Measurements from ENCODE around the gene KLHL6. TPM values are rescaled to one million over a fixed set of nuclear protein-coding genes. Genes with fewer than 3 reads are reported as not detected.
"Not testable (repeated sequence)": the region's sequence is repeated elsewhere in the genome, so short reads cannot be mapped to it uniquely, and the experiment has no call there.

KLHL6 gene
- total and polyA plus RNA-seq, 10 of the 15 experiments (the other 5 are each of a cell fraction or from before 2014, with no cell fraction given) = 4.0 to 91.8 (median 24.4) TPM

GRCh38 chr3:183520741-183521556 lies 34.6 kb downstream of the KLHL6 start (continued):
- TF ChIP-seq ZNF687 (IDR thresholded peaks at IDR 0.05) = peak; percentile 96

- POLR2A ChIA-PET = interaction anchor here (0.8 to 9.6 kb wide), 3 partner anchors 17 to 30 kb away, joined by 3 to 181 read pairs (median 6); no protein-coding TSS in a partner anchor
- peak; percentile 17 for TF ChIP-seq MEF2B (IDR thresholded peaks at IDR 0.05; ENCODE audit: partially characterized antibody, poor library complexity, severe bottlenecking)
- TF ChIP-seq MLLT1 (IDR thresholded peaks at IDR 0.05) = peak; percentile 91
- TF ChIP-seq ZBTB40 (IDR thresholded peaks at IDR 0.05; ENCODE audit: borderline replicate concordance) = peak; percentile 28; the same call in 1 of the 2 replicates
- RAD21 ChIA-PET (ENCODE audit: unreplicated experiment) = interaction anchor here (12.6 kb wide), 1 partner anchor 18 kb away, joined by 245 read pairs; no protein-coding TSS in a partner anchor
- H3K27ac ChIP-seq (ENCODE audit: control insufficient read depth, insufficient read depth); H3K4me2 ChIP-seq (ENCODE audit: control insufficient read depth, insufficient read depth); H3K27me3 ChIP-seq (replicated peaks in 1 of 2; ENCODE audit: control insufficient read depth in 2 of 2, insufficient read depth in 2 of 2, low read length in 1 of 2); H3K9me3 ChIP-seq (replicated peaks; ENCODE audit: control insufficient read depth, insufficient read depth, low read length); H4K20me1 ChIP-seq (ENCODE audit: control insufficient read depth, insufficient read depth); in situ Hi-C loops (cut with MboI); H3K79me2 ChIP-seq (ENCODE audit: control insufficient read depth, insufficient read depth, low read length); BruUV-seq (replicated peaks); H3K4me3 ChIP-seq; FAIRE-seq; H3K9ac ChIP-seq (ENCODE audit: control insufficient read depth, insufficient read depth, low read length); intact Hi-C loops (cut with micrococcal nuclease; ENCODE audit: unreplicated experiment); H3K36me3 ChIP-seq (ENCODE audit: control insufficient read depth in 2 of 2, insufficient read depth in 2 of 2, low read length in 1 of 2); H2AFZ ChIP-seq (ENCODE audit: control insufficient read depth, low read depth, low read length); ATAC-seq; DNase-seq (ENCODE audit: low read depth, low spot score); CTCF ChIA-PET: not testable (repeated sequence)
- peaks cover 38% of the 10 kb centered on the region for H3K4me1 ChIP-seq (ENCODE audit: control insufficient read depth, insufficient read depth, low read length)
- 62% methylated on average over 8 of the region's 8 CpGs for WGBS (ENCODE audit: insufficient coverage, insufficient replicate concordance, low lambda C conversion rate, missing lambda C conversion rate)
- SMC1A ChIA-PET (ENCODE audit: uncharacterized antibody, unreplicated experiment) = interaction anchor here (0.9 to 6.6 kb wide), 4 partner anchors 17 to 26 kb away, joined by 3 to 55 read pairs (median 4); no protein-coding TSS in a partner anchor
Observed at GRCh38 chr3:183520295-183520694, 35.2 kb downstream of the KLHL6 start.
